ENCODE measurements around the gene EFTUD2. TPM values are rescaled to one million over a fixed set of nuclear protein-coding genes. Genes with fewer than 3 reads are reported as not detected.
A peak's percentile ranks its signal among the peaks of the same experiment; 100 is the strongest.

EFTUD2 gene
- total RNA-seq, 2 donors from 2014 or later, result 56.0 to 88.0 TPM

DNA sequence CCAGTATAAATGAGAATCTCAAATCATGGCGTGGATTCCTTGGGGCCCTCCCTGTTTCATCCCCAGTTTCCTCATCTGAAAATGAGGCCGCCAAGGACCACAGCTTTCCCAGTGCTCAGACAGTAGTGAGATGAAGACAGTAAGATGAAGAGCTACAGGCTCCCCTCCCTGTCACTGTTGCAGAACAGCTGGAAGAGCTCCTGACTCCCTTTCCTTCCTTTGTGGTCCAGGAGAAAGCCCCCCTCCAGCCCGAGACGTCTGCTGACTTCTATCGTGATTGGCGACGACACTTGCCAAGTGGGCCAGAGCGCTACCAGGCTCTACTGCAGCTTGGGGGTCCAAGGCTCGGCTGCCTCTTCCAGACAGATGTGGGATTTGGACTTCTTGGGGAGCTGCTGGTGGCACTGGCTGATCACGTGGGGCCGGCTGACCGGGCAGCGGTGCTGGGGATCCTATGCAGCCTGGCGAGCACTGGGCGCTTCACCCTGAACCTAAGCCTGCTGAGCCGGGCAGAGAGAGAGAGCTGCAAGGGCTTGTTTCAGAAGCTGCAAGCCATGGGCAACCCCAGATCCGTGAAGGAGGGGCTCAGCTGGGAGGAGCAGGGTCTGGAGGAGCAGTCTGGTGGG lies 3.0 kb upstream of the EFTUD2 start:
- intact Hi-C loops (cut with DNase I), result loop anchor here (10.0 kb wide), 1 partner anchor 293 kb away; no protein-coding TSS in a partner anchor
- no peak for DNase-seq (ENCODE audit: low spot score)

DNA sequence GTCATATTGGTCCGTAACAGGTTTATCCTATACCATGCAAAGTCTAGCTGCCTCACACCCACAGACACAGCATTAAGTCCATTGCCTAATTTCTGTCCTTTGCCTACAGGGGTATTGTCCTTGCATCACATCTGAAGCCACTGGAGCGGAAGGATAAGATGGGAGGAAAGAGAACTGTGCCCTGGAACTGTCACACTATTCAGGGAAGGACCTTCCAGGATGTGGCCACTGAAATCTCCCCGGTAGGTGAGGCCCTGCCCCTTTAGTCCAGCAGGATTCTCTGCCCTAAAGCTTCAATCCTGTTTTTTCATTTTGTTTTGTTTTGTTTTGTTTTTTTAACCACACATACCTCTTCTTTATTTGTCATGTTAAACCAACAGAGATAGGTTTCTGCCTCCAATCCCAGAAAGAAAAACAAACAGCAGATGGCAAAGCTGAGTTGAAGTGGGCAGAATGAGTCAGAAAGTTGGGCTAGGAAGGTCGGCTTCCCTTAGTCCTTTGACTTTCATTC lies 2.2 kb upstream of the EFTUD2 start:
- Histone ChIP-seq H3K4me3 (no peak overlapping the region), H3K36me3 (no peaks in the 10 kb centered on the region), H3K9me3 (no peaks in the 10 kb centered on the region), H3K27me3 (replicated peaks; ENCODE audit: insufficient read depth) (no peaks in the 10 kb centered on the region), H3K4me1 (replicated peaks) (peaks cover 5% of the 10 kb centered on the region), H3K27ac (no peak overlapping the region)
- WGBS, result 76% methylated on average over 4 of the region's 4 CpGs
- TF ChIP-seq POLR2A (IDR thresholded peaks at IDR 0.05) (no peak), POLR2AphosphoS5 (IDR thresholded peaks at IDR 0.05) (no peak)
- TF ChIP-seq, protein P1, sequence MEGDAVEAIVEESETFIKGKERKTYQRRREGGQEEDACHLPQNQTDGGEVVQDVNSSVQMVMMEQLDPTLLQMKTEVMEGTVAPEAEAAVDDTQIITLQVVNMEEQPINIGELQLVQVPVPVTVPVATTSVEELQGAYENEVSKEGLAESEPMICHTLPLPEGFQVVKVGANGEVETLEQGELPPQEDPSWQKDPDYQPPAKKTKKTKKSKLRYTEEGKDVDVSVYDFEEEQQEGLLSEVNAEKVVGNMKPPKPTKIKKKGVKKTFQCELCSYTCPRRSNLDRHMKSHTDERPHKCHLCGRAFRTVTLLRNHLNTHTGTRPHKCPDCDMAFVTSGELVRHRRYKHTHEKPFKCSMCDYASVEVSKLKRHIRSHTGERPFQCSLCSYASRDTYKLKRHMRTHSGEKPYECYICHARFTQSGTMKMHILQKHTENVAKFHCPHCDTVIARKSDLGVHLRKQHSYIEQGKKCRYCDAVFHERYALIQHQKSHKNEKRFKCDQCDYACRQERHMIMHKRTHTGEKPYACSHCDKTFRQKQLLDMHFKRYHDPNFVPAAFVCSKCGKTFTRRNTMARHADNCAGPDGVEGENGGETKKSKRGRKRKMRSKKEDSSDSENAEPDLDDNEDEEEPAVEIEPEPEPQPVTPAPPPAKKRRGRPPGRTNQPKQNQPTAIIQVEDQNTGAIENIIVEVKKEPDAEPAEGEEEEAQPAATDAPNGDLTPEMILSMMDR (IDR thresholded peaks at IDR 0.05), result no peak
- intact Hi-C loops (cut with DNase I), result loop anchor here (10.0 kb wide), 1 partner anchor 293 kb away; no protein-coding TSS in a partner anchor
- DNase-seq (ENCODE audit: low spot score), result no peak

More for the DNA sequence above, 3.0 kb upstream of the EFTUD2 start:
- TF ChIP-seq POLR2A (IDR thresholded peaks at IDR 0.05) (no peak), POLR2AphosphoS5 (IDR thresholded peaks at IDR 0.05) (no peak)
- TF ChIP-seq, protein P1 (IDR thresholded peaks at IDR 0.05), result no peak
- no peak overlapping the region for H3K27ac ChIP-seq
- H3K4me1 ChIP-seq (replicated peaks), result peaks cover 5% of the 10 kb centered on the region
- no peak overlapping the region for H3K4me3 ChIP-seq
- no peaks in the 10 kb centered on the region for H3K9me3 ChIP-seq
- H3K27me3 ChIP-seq (replicated peaks; ENCODE audit: insufficient read depth), result no peaks in the 10 kb centered on the region
- H3K36me3 ChIP-seq, result no peaks in the 10 kb centered on the region
- 94% methylated on average over 17 of the region's 17 CpGs for WGBS

DNA sequence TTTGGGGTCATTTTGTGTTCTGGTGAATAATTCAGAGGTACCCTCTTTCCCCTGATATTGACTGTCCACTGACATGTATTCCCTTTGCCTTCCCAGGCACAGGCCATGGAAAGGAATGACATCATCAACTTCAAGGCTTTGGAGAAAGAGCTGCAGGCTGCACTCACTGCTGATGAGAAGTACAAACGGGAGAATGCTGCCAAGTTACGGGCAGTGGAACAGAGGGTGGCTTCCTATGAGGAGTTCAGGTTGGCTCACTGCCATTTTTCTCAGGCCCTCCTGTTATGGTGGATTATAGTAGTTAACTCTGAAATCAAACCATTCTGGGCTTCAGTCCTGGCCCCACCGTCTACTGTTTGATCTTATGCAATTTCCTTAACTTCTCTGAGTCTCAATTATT lies 1.6 kb upstream of the EFTUD2 start:
- no peaks in the 10 kb centered on the region for H3K9me3 ChIP-seq
- no peak for DNase-seq (ENCODE audit: low spot score)
- 17% methylated on average over 3 of the region's 3 CpGs for WGBS
- H3K27me3 ChIP-seq (replicated peaks; ENCODE audit: insufficient read depth), result no peaks in the 10 kb centered on the region
- no peak overlapping the region for H3K27ac ChIP-seq
- intact Hi-C loops (cut with DNase I), result loop anchor here (10.0 kb wide), 1 partner anchor 294 kb away; no protein-coding TSS in a partner anchor
- no peaks in the 10 kb centered on the region for H3K36me3 ChIP-seq
- H3K4me1 ChIP-seq (replicated peaks), result peaks cover 5% of the 10 kb centered on the region
- TF ChIP-seq, protein P1 (IDR thresholded peaks at IDR 0.05), result no peak
- no peak for TF ChIP-seq POLR2AphosphoS5 (IDR thresholded peaks at IDR 0.05)
- TF ChIP-seq POLR2A (IDR thresholded peaks at IDR 0.05), result no peak
- H3K4me3 ChIP-seq, result no peak overlapping the region

DNA sequence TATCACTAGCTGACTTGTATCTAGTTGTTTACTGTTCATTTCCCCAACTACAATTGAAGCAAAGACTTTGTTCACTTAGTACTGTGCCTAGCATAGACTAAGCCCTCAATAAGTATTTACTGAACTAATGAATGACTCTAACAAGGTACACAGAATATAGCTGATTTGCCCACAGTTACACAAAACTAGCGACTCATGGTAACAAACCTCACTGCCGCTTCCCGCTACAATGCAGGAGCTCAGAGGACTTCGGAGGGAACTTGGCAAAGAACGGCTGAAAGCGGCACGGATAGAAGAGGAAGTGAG lies 524 bp downstream of the EFTUD2 start:
- peak overlapping the region; percentile 91 for H3K27ac ChIP-seq
- WGBS, result 0% methylated on average over 7 of the region's 7 CpGs
- H3K27me3 ChIP-seq (replicated peaks; ENCODE audit: insufficient read depth), result no peaks in the 10 kb centered on the region
- TF ChIP-seq, protein P1 (IDR thresholded peaks at IDR 0.05), result no peak
- no peak for TF ChIP-seq POLR2AphosphoS5 (IDR thresholded peaks at IDR 0.05)
- TF ChIP-seq POLR2A (IDR thresholded peaks at IDR 0.05), result no peak
- intact Hi-C loops (cut with DNase I), result no loop called here
- H3K9me3 ChIP-seq, result no peaks in the 10 kb centered on the region
- no peak for DNase-seq (ENCODE audit: low spot score)
- peaks cover 5% of the 10 kb centered on the region for H3K4me1 ChIP-seq (replicated peaks)
- H3K36me3 ChIP-seq, result peaks cover 0 to under 1% of the 10 kb centered on the region in 2 donors
- H3K4me3 ChIP-seq, result peak overlapping the region; percentile 47 to 61

DNA sequence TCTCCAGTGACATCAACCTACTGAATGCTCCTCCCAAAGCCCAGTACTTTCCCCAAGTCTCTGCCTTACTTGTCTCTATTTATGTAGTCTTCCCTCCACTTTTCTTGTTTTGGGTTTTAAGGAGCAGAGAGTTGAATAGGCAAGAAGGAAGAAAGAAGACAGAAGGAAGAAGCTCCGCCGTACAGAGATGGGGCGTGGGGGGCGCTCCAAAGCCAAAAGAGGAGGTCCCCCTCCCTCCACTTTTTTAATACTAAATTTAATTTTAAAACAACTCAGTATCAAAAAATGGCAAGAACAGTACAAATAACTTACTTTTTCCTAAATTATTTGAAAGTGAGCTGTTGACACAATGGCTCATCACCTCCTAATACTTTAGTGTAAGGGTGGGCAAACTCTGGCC lies 4.6 kb downstream of the EFTUD2 start:
- no peak overlapping the region for H3K4me3 ChIP-seq
- H3K27me3 ChIP-seq (replicated peaks; ENCODE audit: insufficient read depth), result no peaks in the 10 kb centered on the region
- H3K9me3 ChIP-seq, result no peaks in the 10 kb centered on the region
- DNase-seq (ENCODE audit: low spot score), result no peak
- WGBS, result 93% methylated on average over 4 of the region's 4 CpGs
- peaks cover 5% of the 10 kb centered on the region for H3K4me1 ChIP-seq (replicated peaks)
- TF ChIP-seq POLR2A (IDR thresholded peaks at IDR 0.05) (no peak), POLR2AphosphoS5 (IDR thresholded peaks at IDR 0.05) (no peak)
- TF ChIP-seq, protein P1 (IDR thresholded peaks at IDR 0.05), result no peak
- intact Hi-C loops (cut with DNase I), result no loop called here
- H3K27ac ChIP-seq, result no peak overlapping the region
- peaks cover 0 to 4% of the 10 kb centered on the region in 2 donors for H3K36me3 ChIP-seq
